GM18507 (cell line): ENCODE measurements around the gene GANC.
"Not testable (repeated sequence)": the region's sequence is repeated elsewhere in the genome, so short reads cannot be mapped to it uniquely, and the experiment has no call there.

ENCODE experiments used
- DNase-seq: peaks from one replicate; pipeline ENCODE4 v3.0.0; 2011; ENCODE audit warnings: low read depth; ENCODE audit not compliant: insufficient read length; ENCODE audit errors: extremely low spot score
- FAIRE-seq: peaks from 2 replicates; lab custom pipeline; 2011; peaks lifted over from hg19 to GRCh38; lab: Jason Lieb, UNC

Gene GANC

GRCh38 chr15:42282344-42282743 lies 9.3 kb downstream of the GANC start:
- DNase-seq, result no peak
- FAIRE-seq, result no peak

GRCh38 chr15:42282926-42283325 lies 9.9 kb downstream of the GANC start:
- no peak for FAIRE-seq
- no peak for DNase-seq

- DNase-seq (no peak), FAIRE-seq (no peak)
Observed at GRCh38 chr15:42283671-42284070, 10.7 kb downstream of the GANC start.

- DNase-seq, result no peak
- no peak for FAIRE-seq
Observed at GRCh38 chr15:42284551-42284950, 11.6 kb downstream of the GANC start.

GRCh38 chr15:42285034-42285433 lies 12.0 kb downstream of the GANC start:
- FAIRE-seq (no peak), DNase-seq (no peak)

DNA sequence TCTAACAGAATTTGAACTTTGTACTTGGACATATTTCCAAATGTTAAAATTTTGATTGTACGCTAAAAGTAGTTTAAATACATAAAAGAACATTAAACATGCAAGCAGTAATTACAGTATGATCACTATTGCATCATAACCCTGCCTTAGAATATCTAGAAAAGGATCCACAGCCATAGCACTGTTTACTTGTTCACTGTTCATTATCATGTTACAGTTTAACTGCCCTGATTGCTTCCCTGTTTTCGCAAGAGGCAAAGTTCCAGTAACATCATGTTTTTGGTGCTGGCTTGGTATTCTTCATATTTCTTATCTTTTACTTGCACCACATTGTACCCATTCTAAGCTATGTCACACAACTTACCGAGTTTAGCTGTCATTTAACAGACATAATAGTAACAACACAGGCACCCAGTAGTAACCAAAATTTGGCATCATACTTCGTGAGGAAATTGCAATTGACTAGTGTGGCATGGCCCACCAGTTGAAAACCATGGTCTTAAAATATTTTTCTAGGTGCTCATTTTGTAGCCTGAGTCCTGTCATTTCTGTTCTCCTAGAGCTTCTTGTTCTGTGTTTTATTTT lies 13.5 kb downstream of the GANC start:
- no peak for DNase-seq
- no peak for FAIRE-seq

GRCh38 chr15:42287931-42288330 lies 14.9 kb downstream of the GANC start:
- DNase-seq (no peak), FAIRE-seq (no peak)

GRCh38 chr15:42289166-42289565 lies 16.2 kb downstream of the GANC start:
- FAIRE-seq, result no peak

DNA sequence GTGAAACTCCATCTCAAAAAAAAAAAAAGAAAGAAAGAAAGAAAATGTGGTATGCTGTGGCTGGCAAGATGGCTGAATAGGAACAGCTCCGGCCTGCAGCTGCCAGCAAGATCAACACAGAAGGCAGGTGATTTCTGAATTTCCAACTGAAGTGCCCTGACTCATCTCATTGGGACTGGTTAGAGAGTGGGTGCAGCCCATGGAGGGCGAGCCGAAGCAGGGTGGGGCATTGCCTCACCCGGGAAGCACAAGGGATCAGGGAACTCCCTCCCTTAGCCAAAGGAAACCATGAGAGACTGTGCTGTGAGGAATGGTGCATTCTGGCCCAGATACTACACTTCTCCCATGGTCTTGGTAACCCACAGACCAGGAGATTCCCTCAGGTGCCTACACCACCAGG lies 28.0 kb downstream of the GANC start:
- FAIRE-seq, DNase-seq: not testable (repeated sequence)

More at GRCh38 chr15:42289166-42289565, 16.2 kb downstream of the GANC start:
- DNase-seq, result no peak

- DNase-seq (no peak), FAIRE-seq (no peak)
Observed at GRCh38 chr15:42306681-42307080, 33.7 kb downstream of the GANC start.

GRCh38 chr15:42313463-42313862 lies 40.5 kb downstream of the GANC start:
- FAIRE-seq, result no peak
- no peak for DNase-seq

GRCh38 chr15:42314818-42315217 lies 41.8 kb downstream of the GANC start:
- FAIRE-seq (no peak), DNase-seq (no peak)

- DNase-seq (no peak), FAIRE-seq (no peak)
Observed at GRCh38 chr15:42315521-42315920, 42.5 kb downstream of the GANC start.

- DNase-seq, FAIRE-seq: not testable (repeated sequence)
Observed at GRCh38 chr15:42316282-42316805, 43.3 kb downstream of the GANC start.

DNA sequence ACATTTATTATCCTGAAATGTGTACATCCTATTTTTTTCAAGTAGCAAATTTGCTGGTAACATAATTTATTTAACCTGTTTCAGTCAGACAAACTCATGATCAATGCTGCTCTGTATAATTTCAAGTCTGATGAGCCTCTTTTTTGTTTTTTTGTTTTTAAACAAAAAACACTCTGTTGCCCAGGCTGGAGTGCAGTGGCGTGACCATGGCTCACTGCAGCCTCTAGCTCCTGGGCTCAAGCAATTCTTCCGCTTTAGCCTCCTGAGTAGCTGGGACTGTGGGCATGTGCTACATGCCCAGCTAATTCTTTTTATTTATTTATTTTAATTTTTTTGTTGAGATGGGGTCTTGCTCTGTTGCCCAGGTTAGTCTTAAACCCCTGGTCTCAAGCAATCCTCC lies 46.2 kb downstream of the GANC start:
- FAIRE-seq (no peak), DNase-seq (no peak)

DNA sequence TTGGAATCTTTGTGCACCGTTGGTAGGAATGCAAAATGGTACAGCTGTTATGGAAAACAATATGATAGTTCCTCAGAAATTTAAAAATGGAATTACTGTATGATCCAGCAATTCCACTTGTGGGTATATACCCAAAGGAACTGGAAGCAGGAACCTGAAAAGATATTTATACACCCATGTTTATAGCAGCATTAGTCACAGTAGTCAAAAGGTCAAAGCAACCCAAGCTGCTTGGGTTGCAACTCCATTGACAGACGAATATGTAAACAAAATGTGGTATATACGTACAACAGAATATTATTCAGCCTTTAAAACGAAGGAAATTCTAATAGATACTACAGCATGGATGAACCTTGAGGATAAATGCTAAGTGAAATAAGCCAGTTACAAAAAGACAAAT lies 51.3 kb downstream of the GANC start:
- DNase-seq (no peak), FAIRE-seq (no peak)

GRCh38 chr15:42329161-42329560 lies 56.2 kb downstream of the GANC start:
- no peak for FAIRE-seq

DNA sequence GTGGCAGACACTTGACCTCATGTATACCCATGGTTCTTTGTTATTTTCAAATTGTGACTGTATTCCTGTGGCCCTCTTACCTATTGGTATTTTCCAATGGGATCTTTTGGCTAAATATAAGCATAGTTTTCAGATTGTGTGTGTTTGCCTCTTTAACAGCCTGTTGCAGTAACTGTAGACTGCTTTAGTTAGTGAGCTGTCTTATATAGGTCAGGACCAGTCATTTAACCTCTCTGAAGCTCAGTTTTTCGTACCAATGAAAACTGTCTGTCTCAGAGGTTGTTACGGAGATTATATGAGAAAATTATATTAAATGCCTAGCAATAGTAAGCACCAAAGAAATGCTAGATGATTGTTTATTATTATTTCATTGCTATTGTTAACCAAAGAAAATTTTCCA lies 57.0 kb downstream of the GANC start:
- FAIRE-seq, result no peak
- no peak for DNase-seq

More at GRCh38 chr15:42329161-42329560, 56.2 kb downstream of the GANC start:
- no peak for DNase-seq

GRCh38 chr15:42331235-42331634 lies 58.2 kb downstream of the GANC start:
- FAIRE-seq (no peak), DNase-seq (no peak)

DNA sequence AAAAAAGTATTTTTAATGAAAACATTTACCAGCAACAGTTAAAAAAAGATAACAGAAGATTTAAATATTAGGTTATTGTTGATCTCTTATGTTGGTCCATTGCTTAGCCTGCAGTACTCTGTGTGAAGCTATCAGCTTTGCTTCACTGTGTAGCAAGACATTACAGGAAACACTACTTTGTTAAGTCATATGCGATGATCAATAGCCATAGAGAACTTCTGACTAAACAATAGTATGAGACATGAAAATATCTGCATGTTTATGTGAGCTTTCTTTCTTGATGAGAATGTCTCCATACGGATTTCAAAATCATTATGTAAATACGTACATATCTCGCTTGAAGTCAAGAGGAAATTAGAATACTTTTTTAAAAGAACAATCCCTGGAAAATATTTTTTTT lies 59.3 kb downstream of the GANC start:
- FAIRE-seq (no peak), DNase-seq (no peak)

GRCh38 chr15:42335074-42335473 lies 62.1 kb downstream of the GANC start:
- FAIRE-seq (no peak), DNase-seq (no peak)

DNA sequence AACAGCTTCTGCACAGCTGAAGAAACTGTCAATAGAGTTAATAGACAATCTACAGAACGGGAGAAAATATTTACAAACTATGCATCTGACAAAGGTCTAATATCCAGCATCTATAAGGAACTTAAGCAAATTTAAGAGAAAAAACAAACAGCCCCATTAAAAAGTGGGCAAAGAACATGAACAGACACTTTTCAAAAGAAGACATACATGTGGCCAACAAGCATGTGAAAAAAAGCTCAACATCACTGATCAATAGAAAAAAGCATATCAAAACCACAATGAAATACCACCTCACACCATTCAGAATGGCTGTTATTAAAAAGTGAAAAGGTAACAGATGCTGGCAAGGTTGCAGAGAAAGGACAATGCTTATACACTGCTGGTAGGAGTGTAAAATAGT lies 63.6 kb downstream of the GANC start:
- not testable (repeated sequence) for FAIRE-seq, DNase-seq
